ENCODE data around the gene FAM9A. TPM values are rescaled to one million over a fixed set of nuclear protein-coding genes. Genes with fewer than 3 reads are reported as not detected.

FAM9A gene
- not detected in 2 replicates for total RNA-seq

DNA sequence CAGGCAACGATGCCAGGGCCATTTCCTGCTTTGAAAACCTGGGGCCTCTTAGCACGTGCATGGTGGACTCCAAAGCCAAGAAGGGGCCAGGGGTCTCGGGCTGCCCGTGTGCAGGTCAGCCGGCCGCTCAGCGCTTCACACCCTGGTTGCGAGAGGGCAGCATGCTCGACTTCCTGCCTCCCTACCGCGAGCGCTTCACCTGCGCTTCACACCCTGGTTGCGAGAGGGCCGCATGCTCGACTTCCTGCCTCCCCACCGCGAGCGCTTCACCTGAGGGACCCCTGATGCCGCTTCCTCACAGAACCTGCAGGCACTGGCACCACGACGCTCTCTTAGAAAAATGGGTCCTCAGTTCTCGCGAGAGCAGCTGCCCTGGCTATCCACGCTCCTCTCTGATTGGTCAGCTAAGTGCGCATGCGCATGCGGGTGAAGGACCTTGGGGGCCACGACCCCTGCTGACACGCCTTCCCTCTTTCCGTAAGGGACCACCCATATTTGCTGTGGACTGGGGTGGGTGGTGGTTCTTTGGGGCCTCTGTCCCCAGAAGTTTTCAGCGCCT, at the start of gene FAM9A:
Gene FAM9A, minus strand, starts transcription at position 343 of the 559 bp plus-strand sequence. CDS start 1,212 bp downstream, outside the sequence.

Other genes starting within 250 kb of the FAM9A start
- 0.56 and 1.1 TPM in 2 replicates for gene ANOS1, start 69.2 kb downstream of the FAM9A start, total RNA-seq
- not detected in 2 replicates for gene FAM9B, start 232.7 kb upstream of the FAM9A start, total RNA-seq

Data from airway epithelial cell (primary cell).